SK-N-SH treated with all-trans-retinoic acid at 6 μM for 48 hours (cell line): ENCODE measurements around the gene SNAPC2.

Experiments
- ATAC-seq: fragments of 200-7000 bp; cut with Tn5 transposase; 3 replicates; pipeline ENCODE4 v1.9.1; 2020; ENCODE audit warnings: mild to moderate bottlenecking, moderate library complexity
- ARNTL ChIP-seq: fragments of 450-650 bp; formaldehyde crosslinking; IDR thresholded peaks from 2 replicates; pipeline ENCODE4 v1.5.0; 2020; ENCODE audit warnings: low read depth, mild to moderate bottlenecking, moderate library complexity, borderline replicate concordance
- BACH2 ChIP-seq: fragments of 250-450 bp; sonication (Bioruptor Pico); IDR thresholded peaks from 2 replicates; pipeline ENCODE4 v1.9.0; 2021; ENCODE audit warnings: mild to moderate bottlenecking, borderline replicate concordance
- CREB5 ChIP-seq: fragments of 250-450 bp; sonication (Bioruptor Pico); IDR thresholded peaks from 2 replicates; pipeline ENCODE4 v1.5.1; 2020; ENCODE audit warnings: low read depth, mild to moderate bottlenecking, moderate library complexity
- CSRNP3 ChIP-seq: fragments of 250-450 bp; sonication (Bioruptor Pico); IDR thresholded peaks from 2 replicates; pipeline ENCODE4 v1.5.1; 2021; ENCODE audit warnings: mild to moderate bottlenecking, moderate library complexity
- ESRRG ChIP-seq: fragments of 250-450 bp; sonication (Bioruptor Pico); IDR thresholded peaks from 2 replicates; pipeline ENCODE4 v1.6.1; 2021; ENCODE audit warnings: mild to moderate bottlenecking
- GLIS3 ChIP-seq: fragments of 250-450 bp; sonication (Bioruptor Pico); IDR thresholded peaks from 2 replicates; pipeline ENCODE4 v1.5.0; 2020; ENCODE audit warnings: mild to moderate bottlenecking, moderate library complexity
- ISL1 ChIP-seq: fragments of 250-450 bp; sonication (Bioruptor Pico); IDR thresholded peaks from 2 replicates; pipeline ENCODE4 v2.1.2; 2022; ENCODE audit warnings: mild to moderate bottlenecking, moderate library complexity
- OSR1 ChIP-seq: fragments of 250-450 bp; sonication (Bioruptor Pico); IDR thresholded peaks from 2 replicates; pipeline ENCODE4 v1.8.0; 2022; ENCODE audit warnings: moderate library complexity, mild to moderate bottlenecking, inconsistent platforms
- PATZ1 ChIP-seq: fragments of 250-450 bp; sonication (Bioruptor Pico); IDR thresholded peaks from 2 replicates; pipeline ENCODE4 v1.8.0; 2020; ENCODE audit warnings: mild to moderate bottlenecking, moderate library complexity, borderline replicate concordance
- POU6F1 ChIP-seq: fragments of 250-450 bp; sonication (Bioruptor Pico); IDR thresholded peaks from 2 replicates; pipeline ENCODE4 v1.8.0; 2021; ENCODE audit warnings: low read depth, mild to moderate bottlenecking, moderate library complexity, borderline replicate concordance
- RARB ChIP-seq: fragments of 250-450 bp; sonication (Bioruptor Pico); IDR thresholded peaks from 2 replicates; pipeline ENCODE4 v1.8.0; 2021; ENCODE audit warnings: mild to moderate bottlenecking, moderate library complexity
- SNAI2 ChIP-seq: fragments of 250-450 bp; sonication (Bioruptor Pico); IDR thresholded peaks from 2 replicates; pipeline ENCODE4 v1.5.0; 2020; ENCODE audit warnings: mild to moderate bottlenecking, moderate library complexity
- TCF4 ChIP-seq: fragments of 250-450 bp; sonication (Bioruptor Pico); IDR thresholded peaks from 2 replicates; pipeline ENCODE4 v1.8.0; 2021; ENCODE audit warnings: mild to moderate bottlenecking, moderate library complexity, borderline replicate concordance
- TOX ChIP-seq: fragments of 250-450 bp; sonication (Bioruptor Pico); IDR thresholded peaks from 2 replicates; pipeline ENCODE4 v1.8.0; 2021; ENCODE audit warnings: mild to moderate bottlenecking, moderate library complexity, borderline replicate concordance
- TSHZ2 ChIP-seq: fragments of 250-450 bp; sonication (Bioruptor Pico); IDR thresholded peaks from 2 replicates; pipeline ENCODE4 v1.5.0; 2020; ENCODE audit warnings: mild to moderate bottlenecking, moderate library complexity
- ZC3H10 ChIP-seq: fragments of 250-450 bp; sonication (Bioruptor Pico); IDR thresholded peaks from 2 replicates; pipeline ENCODE4 v1.5.1; 2021; ENCODE audit warnings: mild to moderate bottlenecking, moderate library complexity
- ZFP3 ChIP-seq: fragments of 250-450 bp; sonication (Bioruptor Pico); IDR thresholded peaks from 2 replicates; pipeline ENCODE4 v1.5.0; 2020; ENCODE audit warnings: mild to moderate bottlenecking, moderate library complexity
- ZFP30 ChIP-seq: fragments of 450-650 bp; formaldehyde crosslinking; IDR thresholded peaks from 2 replicates; pipeline ENCODE4 v1.5.0; 2022; ENCODE audit warnings: mild to moderate bottlenecking, moderate library complexity
- ZNF565 ChIP-seq: fragments of 450-650 bp; formaldehyde crosslinking; conservative IDR thresholded peaks from 2 replicates; pipeline ENCODE4 v1.5.0; 2020; ENCODE audit warnings: low read depth, mild to moderate bottlenecking, moderate library complexity
- ZNF70 ChIP-seq: fragments of 450-650 bp; formaldehyde crosslinking; IDR thresholded peaks from 2 replicates; pipeline ENCODE4 v1.5.0; 2020; ENCODE audit warnings: mild to moderate bottlenecking, moderate library complexity
- ZNF8 ChIP-seq: fragments of 450-650 bp; formaldehyde crosslinking; IDR thresholded peaks from 2 replicates; pipeline ENCODE4 v1.5.0; 2020; ENCODE audit warnings: mild to moderate bottlenecking, moderate library complexity

SNAPC2 gene

GRCh38 chr19:7941895-7942596, 21.9 kb downstream of the SNAPC2 start (continued):
- TF ChIP-seq ZNF8 (CRISPR knock-in tag) = no peak
- no peak for TF ChIP-seq TOX (CRISPR knock-in tag)

GRCh38 chr19:7942981-7943443, 22.9 kb downstream of the SNAPC2 start:
- TF ChIP-seq ARNTL (CRISPR knock-in tag) = no peak
- no peak for TF ChIP-seq ZNF70
- TF ChIP-seq GLIS3 (CRISPR knock-in tag) = no peak
- TF ChIP-seq ISL1 (CRISPR knock-in tag) = no peak
- TF ChIP-seq ZC3H10 (CRISPR knock-in tag) = no peak
- TF ChIP-seq SNAI2 (CRISPR knock-in tag) = no peak
- TF ChIP-seq PATZ1 (CRISPR knock-in tag) = no peak
- no peak for TF ChIP-seq ESRRG
- ATAC-seq = no peak; the same call in 2 of the 3 replicates

- no peak for TF ChIP-seq ZFP3
- ATAC-seq = peak; percentile 99
These were observed 23.5 kb downstream of the SNAPC2 start, which contains the start of gene TIMM44 for GRCh38 chr19:7943444-7944176. Gene TIMM44, minus strand, starts transcription at chr19:7943666. Its CDS starts 15 bp downstream, at chr19:7943651.

GRCh38 chr19:7944177-7944761, 24.1 kb downstream of the SNAPC2 start:
- TF ChIP-seq BACH2 (CRISPR knock-in tag) (no peak), TCF4 (CRISPR knock-in tag) (no peak)
- TF ChIP-seq, all 23 proteins: peak for 0
- peak; percentile 73 for ATAC-seq

GRCh38 chr19:7947939-7948338, 27.8 kb downstream of the SNAPC2 start:
- TF ChIP-seq SNAI2 (CRISPR knock-in tag) = no peak
- TF ChIP-seq GLIS3 (CRISPR knock-in tag) = no peak
- no peak for TF ChIP-seq TCF4 (CRISPR knock-in tag)
- no peak for TF ChIP-seq ZFP30 (CRISPR knock-in tag)
- no peak for TF ChIP-seq BACH2 (CRISPR knock-in tag)
- no peak for TF ChIP-seq POU6F1 (CRISPR knock-in tag)
- TF ChIP-seq RARB (CRISPR knock-in tag) = no peak
- ATAC-seq = no peak

- ATAC-seq = peak; percentile 55
- TF ChIP-seq ZFP3 (no peak), SNAI2 (CRISPR knock-in tag) (no peak), ZNF70 (no peak), GLIS3 (CRISPR knock-in tag) (no peak), BACH2 (CRISPR knock-in tag) (no peak), ZNF565 (CRISPR knock-in tag) (no peak), ESRRG (no peak), ZFP30 (CRISPR knock-in tag) (no peak), ISL1 (CRISPR knock-in tag) (no peak), ARNTL (CRISPR knock-in tag) (no peak), CREB5 (CRISPR knock-in tag) (no peak), OSR1 (no peak), CSRNP3 (no peak), TCF4 (CRISPR knock-in tag) (no peak), TSHZ2 (CRISPR knock-in tag) (no peak)
These were observed 32.9 kb downstream of the SNAPC2 start for GRCh38 chr19:7953060-7953459.
